ENCODE data around the gene RFXAP.

DNA sequence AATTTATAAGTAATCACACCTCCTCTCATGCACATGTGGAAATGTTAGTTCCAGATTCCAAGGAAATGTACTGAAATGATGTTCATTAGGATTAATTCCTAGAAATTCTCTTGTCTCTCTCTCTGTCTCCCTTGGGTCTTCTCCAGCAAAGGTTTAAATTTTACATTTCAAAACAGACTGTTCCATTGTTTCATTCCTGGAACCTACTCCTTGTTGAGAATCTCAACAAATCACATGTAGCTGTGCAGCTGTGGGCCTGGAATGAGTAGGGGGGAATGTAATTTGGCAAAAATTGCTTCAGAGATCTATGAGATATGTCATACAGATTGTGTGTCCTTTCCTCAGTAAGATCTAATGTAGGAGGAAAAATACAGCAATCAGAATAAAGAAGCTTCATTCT, 46.2 kb upstream of the RFXAP start:
- TF ChIP-seq CTCF (IDR thresholded peaks at IDR 0.05; ENCODE audit: extremely low read depth in 1 of 2, insufficient read depth in 1 of 2, low read depth in 1 of 2, low read length in 2 of 2) = no peak
- no peak for TF ChIP-seq MAX (IDR thresholded peaks at IDR 0.05; ENCODE audit: insufficient read depth, insufficient read length)
- TF ChIP-seq EZH2 (IDR thresholded peaks at IDR 0.05; ENCODE audit: borderline replicate concordance, low read depth, low read length, severe bottlenecking) = no peak
- TF ChIP-seq POLR2A (IDR thresholded peaks at IDR 0.05; ENCODE audit: low read depth, low read length) = no peak
- no peak for TF ChIP-seq JUN (IDR thresholded peaks at IDR 0.05; ENCODE audit: borderline replicate concordance, insufficient read depth, insufficient read length, low read depth)
